Liver (tissue), 9 donors: ENCODE results near the gene HLCS. TPM values are rescaled to one million over a fixed set of nuclear protein-coding genes. Genes with fewer than 3 reads are reported as not detected.

Source experiments
- DNase-seq: peaks from one replicate; pipeline ENCODE4 v3.0.0-alpha.2; 2017; ENCODE audit warnings: low spot score
- H3K27ac ChIP-seq, 2 donors: one replicate each; pipeline ENCODE4 v1.7.0; 2013; ENCODE audit warnings: inconsistent platforms in 2 of 2, low read length in 2 of 2, control low read depth in 1 of 2, low read depth in 1 of 2, mild to moderate bottlenecking in 1 of 2
- H3K27me3 ChIP-seq, 4 donors: one replicate each; pipeline versions ENCODE4 v1.6.1 to v1.7.0; 2013; ENCODE audit warnings: low read length in 3 of 4, inconsistent platforms in 1 of 4, mild to moderate bottlenecking in 1 of 4, moderate library complexity in 1 of 4; ENCODE audit not compliant: control insufficient read depth in 4 of 4, insufficient read depth in 4 of 4
- H3K36me3 ChIP-seq, 4 donors: one replicate each; pipeline versions ENCODE4 v1.6.1 to v1.7.0; 2013; ENCODE audit warnings: low read length in 3 of 4, mild to moderate bottlenecking in 3 of 4, low read depth in 1 of 4, moderate library complexity in 1 of 4; ENCODE audit not compliant: control insufficient read depth in 4 of 4, insufficient read depth in 3 of 4
- H3K4me1 ChIP-seq, 4 donors: one replicate each; pipeline versions ENCODE4 v1.6.1 to v1.7.0; 2013; ENCODE audit warnings: low read length in 3 of 4, mild to moderate bottlenecking in 3 of 4, moderate library complexity in 1 of 4; ENCODE audit not compliant: control insufficient read depth in 4 of 4, insufficient read depth in 4 of 4
- H3K4me3 ChIP-seq, 3 donors: one replicate each; pipeline versions ENCODE4 v1.6.1 to v1.7.0; 2013; ENCODE audit warnings: low read length in 3 of 3, control low read depth in 1 of 3, low read depth in 1 of 3, mild to moderate bottlenecking in 1 of 3
- H3K9ac ChIP-seq, 2 donors: one replicate each; pipeline ENCODE4 v1.7.0; 2013; ENCODE audit warnings: low read length in 2 of 2, mild to moderate bottlenecking in 2 of 2, moderate library complexity in 2 of 2, control low read depth in 1 of 2, low read depth in 1 of 2
- H3K9me3 ChIP-seq, 4 donors: one replicate each; pipeline versions ENCODE4 v1.6.1 to v1.7.0; 2013; ENCODE audit warnings: low read length in 3 of 4; ENCODE audit not compliant: control insufficient read depth in 4 of 4
- ATF3 ChIP-seq: IDR thresholded peaks from 2 replicates; pipeline ENCODE4 v1.6.1; 2016; ENCODE audit warnings: antibody characterized with exemption
- EGR1 ChIP-seq, 2 donors: IDR thresholded peaks; 2 replicates each; pipeline ENCODE4 v1.6.1; 2016 to 2018; ENCODE audit warnings: antibody characterized with exemption in 2 of 2, low read depth in 2 of 2
- FOXA1 ChIP-seq: IDR thresholded peaks from 2 replicates; pipeline ENCODE4 v1.6.1; 2016; ENCODE audit warnings: antibody characterized with exemption
- FOXA2 ChIP-seq: IDR thresholded peaks from 2 replicates; pipeline ENCODE4 v1.6.1; 2016; ENCODE audit warnings: antibody characterized with exemption
- GABPA ChIP-seq, 2 donors: IDR thresholded peaks in 1 of 2; conservative IDR thresholded peaks in 1 of 2; 2 replicates each; pipeline ENCODE4 v1.6.1; 2016; ENCODE audit warnings: antibody characterized with exemption in 2 of 2, mild to moderate bottlenecking in 1 of 2, moderate library complexity in 1 of 2
- HNF4A ChIP-seq, 2 donors: conservative IDR thresholded peaks; 2 replicates each; pipeline ENCODE4 v1.6.1; 2016; ENCODE audit warnings: antibody characterized with exemption in 2 of 2, mild to moderate bottlenecking in 2 of 2
- HNF4G ChIP-seq: IDR thresholded peaks from 2 replicates; pipeline ENCODE4 v1.6.1; 2016; ENCODE audit warnings: antibody characterized with exemption
- JUND ChIP-seq, 2 donors: IDR thresholded peaks; 2 replicates each; pipeline ENCODE4 v1.6.1; 2016; ENCODE audit warnings: antibody characterized with exemption in 2 of 2
- MAX ChIP-seq: IDR thresholded peaks from 2 replicates; pipeline ENCODE4 v1.6.1; 2016; ENCODE audit warnings: antibody characterized with exemption
- NR2F2 ChIP-seq: IDR thresholded peaks from 2 replicates; pipeline ENCODE4 v1.6.1; 2016; ENCODE audit warnings: antibody characterized with exemption
- RAD21 ChIP-seq, 2 donors: IDR thresholded peaks; 2 replicates each; pipeline ENCODE4 v1.6.1; 2016; ENCODE audit warnings: antibody characterized with exemption in 2 of 2, mild to moderate bottlenecking in 2 of 2
- REST ChIP-seq: IDR thresholded peaks from 2 replicates; pipeline ENCODE4 v1.6.1; 2016; ENCODE audit warnings: antibody characterized with exemption, mild to moderate bottlenecking
- RXRA ChIP-seq, 2 donors: IDR thresholded peaks; 2 replicates each; pipeline ENCODE4 v1.6.1; 2017 to 2018; ENCODE audit warnings: antibody characterized with exemption in 2 of 2, mild to moderate bottlenecking in 1 of 2
- SP1 ChIP-seq: IDR thresholded peaks from 2 replicates; pipeline ENCODE4 v1.6.1; 2018; ENCODE audit warnings: antibody characterized with exemption, mild to moderate bottlenecking
- TAF1 ChIP-seq: conservative IDR thresholded peaks from 2 replicates; pipeline ENCODE4 v1.6.1; 2016; ENCODE audit warnings: antibody characterized with exemption, mild to moderate bottlenecking
- YY1 ChIP-seq: IDR thresholded peaks from 2 replicates; pipeline ENCODE4 v1.6.1; 2016; ENCODE audit warnings: antibody characterized with exemption, mild to moderate bottlenecking
- ZBTB33 ChIP-seq: IDR thresholded peaks from 2 replicates; pipeline ENCODE4 v1.6.1; 2016; ENCODE audit warnings: antibody characterized with exemption
- WGBS: extraction: QIAGEN DNeasy Blood & Tissue Kit; methylation state at CpG from one replicate; pipeline ENCODE4 v1.1.7; 2013; 5-methylcytosine and 5-hydroxymethylcytosine counted together
- polyA plus RNA-seq, 2 donors: library from polyadenylated mRNA; stranded (reverse) in 1 of 2; unstranded in 1 of 2; fragments of 200-250 nt in 1 of 2; fragments of >200 nt in 1 of 2; fragmentation: Nextera tagmentation in 1 of 2; extraction: Ambion mirVana in 1 of 2; gene quantifications; one replicate each; pipeline versions ENCODE4 v1.2.1 to v1.2.3, GENCODE V29; 2013 to 2015
- total RNA-seq, 2 donors: library from RNA; depleted of rRNA; stranded (reverse); fragments of >200 nt; gene quantifications; one replicate each; pipeline ENCODE4 v1.2.3, GENCODE V29; 2014
- TF ChIP-seq, protein P1 (sequence below): fragments of 150-350 bp; IDR thresholded peaks from 2 replicates; pipeline ENCODE4 v1.5.1; 2017; ENCODE audit warnings: improper control_type of control experiment, low read depth, low read length; ENCODE audit not compliant: missing input control
- donor health status: healthy.
- donor health status: healthy.
- donor health status: healthy.
- donor health status: healthy.
- donor health status: healthy.

Gene HLCS
- total and polyA plus RNA-seq, 4 donors: 6.6 to 22.5 (median 8.3) TPM

DNA sequence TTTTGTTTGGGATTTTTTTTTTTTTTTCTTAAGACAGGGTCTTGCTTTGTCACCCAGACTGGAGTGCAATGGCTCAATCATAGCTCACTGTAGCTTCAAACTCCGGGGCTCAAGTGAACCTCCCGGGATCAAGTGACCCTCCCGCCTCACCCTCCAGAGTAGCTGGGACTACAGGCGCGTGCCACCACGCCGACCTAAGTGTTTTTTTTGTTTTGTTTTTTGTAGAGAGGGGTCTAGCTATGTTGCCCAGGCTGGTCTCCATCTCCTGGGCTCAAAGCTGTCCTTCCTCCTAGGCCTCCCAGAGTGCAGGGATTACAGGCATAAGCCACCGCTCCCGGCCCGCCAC is 776 bp downstream of the HLCS start:
- DNase-seq: no peak
- peak overlapping the region; percentile 21 to 43 for H3K9ac ChIP-seq
- peak overlapping the region; percentile 48 to 66 for H3K27ac ChIP-seq
- no peaks in the 10 kb centered on the region for H3K9me3 ChIP-seq
- H3K4me1 ChIP-seq: peaks cover 0 to 15% (median 4%) of the 10 kb centered on the region in 4 donors
- H3K36me3 ChIP-seq: peaks cover 0 to 6% (median under 1%) of the 10 kb centered on the region in 4 donors
- TF ChIP-seq ATF3: no peak
- TF ChIP-seq YY1: no peak
- no peak for TF ChIP-seq SP1
- TF ChIP-seq NR2F2: no peak
- no peak for TF ChIP-seq REST
- TF ChIP-seq RXRA (IDR thresholded peaks at IDR 0.05): no peak
- TF ChIP-seq MAX: no peak
- no peak for TF ChIP-seq TAF1
- TF ChIP-seq RAD21 (IDR thresholded peaks at IDR 0.05): no peak
- no peak for TF ChIP-seq GABPA (IDR thresholded peaks at IDR 0.05 in 1 of 2, conservative IDR thresholded peaks at IDR 0.05 in 1 of 2)
- TF ChIP-seq ZBTB33: no peak
- TF ChIP-seq EGR1 (IDR thresholded peaks at IDR 0.05; ENCODE audit: low read depth in 2 of 2): no peak
- TF ChIP-seq HNF4A (conservative IDR thresholded peaks at IDR 0.05): no peak
- TF ChIP-seq, protein P1, sequence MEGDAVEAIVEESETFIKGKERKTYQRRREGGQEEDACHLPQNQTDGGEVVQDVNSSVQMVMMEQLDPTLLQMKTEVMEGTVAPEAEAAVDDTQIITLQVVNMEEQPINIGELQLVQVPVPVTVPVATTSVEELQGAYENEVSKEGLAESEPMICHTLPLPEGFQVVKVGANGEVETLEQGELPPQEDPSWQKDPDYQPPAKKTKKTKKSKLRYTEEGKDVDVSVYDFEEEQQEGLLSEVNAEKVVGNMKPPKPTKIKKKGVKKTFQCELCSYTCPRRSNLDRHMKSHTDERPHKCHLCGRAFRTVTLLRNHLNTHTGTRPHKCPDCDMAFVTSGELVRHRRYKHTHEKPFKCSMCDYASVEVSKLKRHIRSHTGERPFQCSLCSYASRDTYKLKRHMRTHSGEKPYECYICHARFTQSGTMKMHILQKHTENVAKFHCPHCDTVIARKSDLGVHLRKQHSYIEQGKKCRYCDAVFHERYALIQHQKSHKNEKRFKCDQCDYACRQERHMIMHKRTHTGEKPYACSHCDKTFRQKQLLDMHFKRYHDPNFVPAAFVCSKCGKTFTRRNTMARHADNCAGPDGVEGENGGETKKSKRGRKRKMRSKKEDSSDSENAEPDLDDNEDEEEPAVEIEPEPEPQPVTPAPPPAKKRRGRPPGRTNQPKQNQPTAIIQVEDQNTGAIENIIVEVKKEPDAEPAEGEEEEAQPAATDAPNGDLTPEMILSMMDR: no peak
- no peak for TF ChIP-seq HNF4G
- TF ChIP-seq FOXA1: no peak
- TF ChIP-seq JUND (IDR thresholded peaks at IDR 0.05): no peak
- no peak for TF ChIP-seq FOXA2
- peak overlapping the region; percentile 45 to 84 (median 73) for H3K4me3 ChIP-seq
- no peaks in the 10 kb centered on the region for H3K27me3 ChIP-seq
- WGBS: 42% methylated on average over 10 of the region's 10 CpGs
